ENCODE data around the gene THSD4.

- TF ChIP-seq CEBPB (IDR thresholded peaks at IDR 0.05) (no peak), USF2 (IDR thresholded peaks at IDR 0.05) (no peak), EP300 (IDR thresholded peaks at IDR 0.05) (no peak), CTCF (IDR thresholded peaks at IDR 0.05) (no peak), MYC (IDR thresholded peaks at IDR 0.05; ENCODE audit: borderline replicate concordance, low read length) (no peak), KDM1A (IDR thresholded peaks at IDR 0.05; ENCODE audit: low read depth) (no peak), PBX3 (IDR thresholded peaks at IDR 0.05) (no peak), SREBF2 (IDR thresholded peaks at IDR 0.05) (no peak)
Observed at GRCh38 chr15:71325481-71325880, 210.2 kb downstream of the THSD4 start.

Measured in A549 (cell line).